ENCODE results near the gene SWT1. TPM values are rescaled to one million over a fixed set of nuclear protein-coding genes. Genes with fewer than 3 reads are reported as not detected.

Gene SWT1
- total and polyA plus RNA-seq, 9 of the 15 experiments (the other 6 are each of a cell fraction or from before 2014, with no cell fraction given), result 1.5 to 3.4 (median 2.3) TPM

GRCh38 chr1:185325413-185325812 is 168.4 kb downstream of the SWT1 start (continued):
- no peak for TF ChIP-seq STAT6 (CRISPR knock-in tag; IDR thresholded peaks at IDR 0.05)
- no peak for TF ChIP-seq ZNF785 (CRISPR knock-in tag; IDR thresholded peaks at IDR 0.05)

- no peak overlapping the region for H3K4me3 ChIP-seq
- CTCF ChIA-PET (ENCODE audit: low intra/inter-chr PET ratio), result no interaction called here
- TF ChIP-seq YY1 (IDR thresholded peaks at IDR 0.05; ENCODE audit: borderline replicate concordance in 1 of 3, control insufficient read depth in 1 of 3, extremely low read depth in 1 of 3, insufficient read depth in 3 of 3, insufficient read length in 1 of 3, insufficient replicate concordance in 2 of 3, low read depth in 1 of 3, low read length in 2 of 3) (no peak), NFRKB (IDR thresholded peaks at IDR 0.05; ENCODE audit: low read depth) (no peak), NFYB (IDR thresholded peaks at IDR 0.05; ENCODE audit: extremely low read depth, insufficient read length) (no peak), PKNOX1 (IDR thresholded peaks at IDR 0.05) (no peak), CHD2 (IDR thresholded peaks at IDR 0.05; ENCODE audit: low read depth, low read length) (no peak), MITF (IDR thresholded peaks at IDR 0.05) (no peak), CC2D1A (IDR thresholded peaks at IDR 0.05) (peak; percentile 38; the same call in 1 of the 2 replicates), CHAMP1 (IDR thresholded peaks at IDR 0.05) (peak; percentile 64; the same call in 1 of the 2 replicates), NR1H2 (CRISPR knock-in tag; IDR thresholded peaks at IDR 0.05) (no peak), SNIP1 (IDR thresholded peaks at IDR 0.05; ENCODE audit: low read depth) (no peak), NCOA2 (IDR thresholded peaks at IDR 0.05; ENCODE audit: partially characterized antibody in 2 of 2) (no peak), ADNP (tag; IDR thresholded peaks at IDR 0.05) (no peak)
Measured at GRCh38 chr1:185328255-185328654, 171.3 kb downstream of the SWT1 start.

More at GRCh38 chr1:185328255-185328654, 171.3 kb downstream of the SWT1 start:
- Histone ChIP-seq H3K36me3 (ENCODE audit: control insufficient read depth, insufficient read depth, low read length) (no peaks in the 10 kb centered on the region), H3K9ac (ENCODE audit: insufficient read depth in 1 of 2, low read depth in 2 of 2, low read length in 2 of 2) (no peak overlapping the region), H2AFZ (ENCODE audit: low read depth, low read length) (no peak overlapping the region), H3K4me2 (ENCODE audit: insufficient read depth, low read length) (no peak overlapping the region), H3K9me3 (replicated peaks; ENCODE audit: control insufficient read depth, insufficient read depth, low read depth, low read length) (no peaks in the 10 kb centered on the region), H4K20me1 (replicated peaks; ENCODE audit: control insufficient read depth, insufficient read depth, low read length) (no peaks in the 10 kb centered on the region), H3K27ac (ENCODE audit: extremely low read depth, low read depth, low read length) (no peak overlapping the region), H3K4me1 (replicated peaks in 1 of 2; ENCODE audit: control insufficient read depth in 2 of 2, insufficient read depth in 2 of 2, low read length in 2 of 2) (no peaks in the 10 kb centered on the region; a peak in 2 of 5 replicates), H3K27me3 (ENCODE audit: control insufficient read depth in 2 of 2, insufficient read depth in 2 of 2, low read length in 2 of 2) (no peaks in the 10 kb centered on the region), H3K79me2 (ENCODE audit: control insufficient read depth, insufficient read depth, low read length) (no peaks in the 10 kb centered on the region), H3K9me1 (ENCODE audit: control insufficient read depth, insufficient read depth, low read length) (no peaks in the 10 kb centered on the region)
- 62% methylated on average over 4 of the region's 4 CpGs for WGBS (ENCODE audit: insufficient coverage, low coverage, missing lambda C conversion rate)
- FAIRE-seq, result no peak
- in situ Hi-C loops (cut with MboI), result no loop called here
- no peak for ATAC-seq
- intact Hi-C loops (cut with micrococcal nuclease), result no loop called here
- POLR2A ChIA-PET, result no interaction called here
- DNase-seq (ENCODE audit: extremely low read depth in 1 of 4, low spot score in 3 of 4), result no peak
- no TSS peak for BruUV-seq (replicated peaks)
